NOMO-1 treated with DMSO at 0.1 percent for 48 hours (cell line): Measurements from ENCODE around the gene METTL9.
A peak's percentile ranks its signal among the peaks of the same experiment; 100 is the strongest.
"Not testable (repeated sequence)": the region's sequence is repeated elsewhere in the genome, so short reads cannot be mapped to it uniquely, and the experiment has no call there.

Experiments
- DNase-seq: peaks from one replicate; lab custom pipeline; 2025; ENCODE audit not compliant: unreplicated experiment; lab: John Stamatoyannopoulos, UW

The METTL9 gene

DNA sequence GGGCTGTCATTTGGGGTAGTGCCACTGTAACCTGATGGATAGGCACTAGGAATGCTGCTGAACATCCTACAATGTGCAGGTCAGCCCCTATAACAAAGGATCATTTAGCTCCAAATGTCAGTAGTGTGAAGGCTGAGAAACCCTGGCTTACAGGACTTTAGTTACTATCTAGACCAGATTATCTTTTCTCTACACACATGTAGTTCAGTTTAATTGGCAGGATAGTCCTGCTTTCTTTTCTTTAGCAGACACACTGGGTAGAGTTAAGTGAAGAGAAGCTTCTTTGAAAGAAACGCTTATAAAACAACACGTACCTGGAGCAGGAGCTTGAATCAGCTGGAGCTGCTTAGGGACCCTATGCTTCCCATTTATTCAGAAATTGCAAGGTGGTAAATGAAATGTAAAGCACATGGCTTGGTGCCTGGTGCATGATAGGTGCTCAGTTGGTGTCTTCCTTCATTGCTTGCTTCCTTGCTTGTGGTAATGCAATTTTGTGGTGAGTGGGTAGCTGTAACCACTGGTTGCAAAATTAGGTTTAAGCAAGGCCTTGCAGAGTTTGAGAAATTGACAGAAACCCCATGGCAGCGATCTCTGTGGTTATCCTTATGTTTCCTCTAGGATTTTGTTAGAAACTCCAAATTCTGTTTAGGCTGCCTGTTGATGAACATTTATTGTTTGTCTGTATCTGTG, 9.4 kb downstream of the METTL9 start:
- peak; percentile 95 for DNase-seq

DNA sequence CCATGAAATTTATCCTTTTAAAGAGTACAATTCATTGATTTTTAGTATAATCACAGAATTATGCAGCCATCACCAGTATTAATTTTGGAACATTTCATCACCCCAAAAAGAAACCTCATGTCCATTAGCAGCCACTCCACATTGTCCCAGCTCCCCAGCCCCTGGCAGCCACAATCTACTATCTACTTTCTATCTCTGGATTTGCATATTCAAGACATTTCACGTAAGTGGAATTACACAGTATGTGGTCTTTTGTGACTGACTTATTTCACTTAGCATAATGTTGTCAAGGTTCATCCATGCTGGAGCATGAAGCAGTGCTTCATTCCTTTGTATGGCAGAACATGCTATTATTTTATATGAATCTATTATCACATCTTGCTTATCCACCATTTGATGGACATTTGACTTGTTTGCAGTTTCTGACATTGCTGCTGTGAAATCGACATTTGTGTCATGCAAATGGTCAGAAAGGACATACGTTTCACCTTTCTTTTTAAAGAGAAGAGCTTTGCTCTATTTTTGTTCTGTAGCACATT, 10.7 kb downstream of the METTL9 start:
- DNase-seq = no peak

DNA sequence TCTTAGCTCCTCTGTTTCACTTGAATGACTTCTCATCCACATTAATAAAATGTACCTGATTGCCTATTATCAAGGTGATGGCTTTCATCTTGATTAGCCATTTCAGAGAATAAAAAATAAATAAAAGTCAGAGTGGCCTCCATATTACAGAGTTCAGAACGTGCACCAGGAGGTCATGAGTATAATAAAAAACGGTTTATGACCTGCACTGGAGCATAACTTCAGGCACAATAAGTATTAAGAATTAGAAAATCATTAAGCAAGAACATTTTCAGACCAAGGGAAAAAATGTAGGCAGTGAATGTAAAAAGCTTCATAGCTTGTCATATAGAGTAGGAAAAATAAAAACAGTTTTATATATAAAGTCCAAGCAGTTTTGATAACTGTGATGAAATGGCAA, 11.4 kb downstream of the METTL9 start:
- no peak for DNase-seq

DNA sequence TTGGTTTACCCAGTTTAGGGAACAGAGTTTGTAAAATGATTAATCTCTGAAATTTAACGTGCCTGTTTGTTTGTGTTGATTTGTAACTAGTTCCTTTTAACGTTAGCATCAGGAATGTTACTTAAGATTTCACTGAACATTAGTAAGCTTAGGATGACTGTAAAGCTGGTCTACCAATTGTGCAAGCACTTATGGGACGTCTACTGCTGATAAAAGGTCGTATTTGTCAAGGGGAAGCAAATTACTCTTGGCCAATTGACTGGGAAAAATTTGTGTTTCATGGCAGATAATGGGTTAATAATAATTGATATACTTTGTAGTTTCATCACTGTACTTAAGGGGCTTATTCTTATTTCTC, 11.8 kb downstream of the METTL9 start:
- peak; percentile 60 for DNase-seq

DNA sequence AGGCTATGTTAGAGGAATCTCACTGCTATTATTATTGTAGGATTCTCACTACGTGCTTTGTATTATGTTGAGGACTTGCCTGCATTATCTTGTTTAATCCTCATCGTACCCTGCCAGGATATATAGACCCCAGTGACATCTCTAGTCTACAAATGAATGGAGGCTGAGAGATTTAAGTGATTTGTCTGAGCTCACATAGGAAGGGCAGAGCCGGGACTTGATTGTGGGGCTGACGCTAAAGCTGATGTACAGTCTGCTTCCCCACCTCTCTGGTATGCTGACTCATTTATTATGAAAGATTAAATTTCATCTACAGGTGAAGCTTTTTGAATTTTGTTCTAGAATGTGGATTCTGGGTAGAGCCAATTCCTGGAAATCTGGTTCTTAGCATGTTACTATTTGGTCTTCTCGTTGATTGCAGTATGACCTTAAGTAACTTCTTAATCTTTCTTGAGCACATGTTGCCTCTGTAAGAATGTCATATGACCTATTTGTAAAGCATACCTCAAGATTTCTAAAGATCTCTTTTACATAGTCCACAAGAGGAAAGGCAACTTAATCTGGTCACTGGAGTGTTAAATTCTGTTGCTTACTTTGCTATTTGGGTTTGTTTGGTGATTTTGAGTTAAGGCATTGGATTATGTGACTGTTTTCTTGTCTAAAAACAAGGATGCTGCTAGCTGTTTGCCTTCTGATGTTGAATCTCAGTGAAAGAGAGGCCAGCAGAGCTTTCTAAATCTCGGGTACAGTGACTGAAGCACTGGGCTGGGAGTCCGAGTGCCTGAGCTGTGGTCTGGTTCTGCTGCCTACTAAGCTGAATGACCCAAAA, 12.4 kb downstream of the METTL9 start:
- peak; percentile 62 for DNase-seq

DNA sequence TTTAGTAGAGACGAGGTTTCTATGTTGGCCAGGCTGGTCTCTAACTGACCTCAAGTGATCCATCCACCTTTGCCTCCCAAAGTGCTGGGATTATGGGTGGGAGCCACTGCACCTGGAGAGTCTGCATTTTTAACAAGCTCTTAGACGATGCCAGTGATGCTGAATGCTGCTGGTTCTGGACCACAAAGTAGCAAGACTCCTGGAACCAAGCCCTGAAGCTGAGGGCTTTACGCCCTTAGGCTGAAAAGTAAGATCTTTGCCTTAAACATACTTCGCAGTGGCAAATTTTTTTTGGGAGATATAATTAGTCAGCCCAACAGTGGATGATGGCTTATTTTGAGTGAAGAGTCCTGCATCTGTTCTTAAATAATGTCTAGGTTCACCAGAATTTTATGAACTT, 14.0 kb downstream of the METTL9 start:
- DNase-seq = no peak

DNA sequence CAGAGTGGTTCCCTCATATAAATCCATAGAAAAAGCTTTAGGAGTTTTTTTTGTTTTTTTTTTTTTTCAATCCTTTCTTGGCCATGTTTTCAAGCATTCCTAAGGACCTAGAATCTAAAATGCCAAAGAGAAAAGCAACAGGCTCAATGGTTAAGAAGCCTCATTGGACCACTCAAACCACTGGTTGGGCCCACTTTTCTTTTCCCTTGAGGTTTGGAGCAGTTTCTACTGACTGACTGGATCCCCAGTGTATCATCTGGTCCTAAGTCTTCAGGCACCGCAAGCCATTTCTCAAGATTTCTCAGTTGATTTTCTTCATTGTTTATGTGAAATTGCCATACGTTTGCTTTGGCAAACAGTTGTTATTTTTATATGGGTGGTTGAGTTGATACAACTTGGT, 14.4 kb downstream of the METTL9 start:
- no peak for DNase-seq

DNA sequence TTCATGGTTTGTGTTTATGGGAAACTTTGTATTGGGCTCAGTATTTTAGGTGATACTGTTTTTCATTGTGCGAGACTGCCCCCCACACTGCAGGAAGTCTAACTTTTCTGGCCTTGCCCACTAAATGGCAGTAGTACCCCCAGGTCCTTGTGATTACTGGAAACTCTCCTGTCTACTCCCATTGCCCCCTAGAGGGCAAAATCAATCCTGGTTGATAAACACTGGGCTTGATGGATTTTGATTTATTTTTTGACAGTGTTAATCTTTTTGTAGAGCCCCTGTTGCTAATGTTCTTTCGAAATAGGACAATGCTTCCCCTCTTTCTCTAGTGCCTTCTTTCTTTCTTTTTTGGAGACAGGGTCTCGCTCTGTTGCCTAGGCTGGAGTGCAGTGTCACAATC, 15.5 kb downstream of the METTL9 start:
- DNase-seq = no peak

DNA sequence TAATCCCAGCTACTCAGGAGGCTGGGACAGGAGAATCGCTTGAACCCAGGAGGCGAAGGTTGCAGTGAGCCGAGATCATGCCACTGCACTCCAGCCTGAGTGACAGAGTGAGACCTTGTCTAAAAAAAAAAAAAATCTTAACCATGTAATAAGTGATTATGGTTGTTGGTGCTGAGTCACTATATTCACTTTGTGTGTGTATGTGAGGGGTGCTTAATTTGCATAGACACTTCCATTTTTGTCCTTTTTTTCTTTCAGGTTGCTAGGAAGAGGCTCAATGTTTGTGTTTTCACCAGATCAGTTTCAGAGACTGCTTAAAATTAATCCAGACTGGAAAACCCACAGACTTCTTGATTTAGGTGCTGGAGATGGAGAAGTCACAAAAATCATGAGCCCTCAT, 18.2 kb downstream of the METTL9 start:
- DNase-seq = peak; percentile 60

DNA sequence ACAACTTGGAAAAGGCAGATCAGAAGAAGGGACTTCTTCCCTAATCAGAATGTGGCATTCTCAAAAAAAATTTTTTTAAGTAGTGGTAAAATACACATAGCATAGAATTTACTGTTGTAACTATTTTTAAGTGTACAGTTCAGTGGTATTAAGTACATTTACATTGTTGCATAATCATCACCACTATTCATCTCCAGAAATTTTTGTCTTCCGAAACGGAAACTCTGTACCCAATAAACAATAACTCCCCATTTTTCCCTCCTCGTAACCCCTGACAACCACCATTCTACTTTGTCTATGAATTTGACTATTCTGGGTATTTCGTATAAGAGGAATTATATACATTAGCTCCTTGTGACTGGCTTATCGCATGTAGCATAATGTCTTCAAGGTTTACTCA, 18.9 kb downstream of the METTL9 start:
- no peak for DNase-seq

DNA sequence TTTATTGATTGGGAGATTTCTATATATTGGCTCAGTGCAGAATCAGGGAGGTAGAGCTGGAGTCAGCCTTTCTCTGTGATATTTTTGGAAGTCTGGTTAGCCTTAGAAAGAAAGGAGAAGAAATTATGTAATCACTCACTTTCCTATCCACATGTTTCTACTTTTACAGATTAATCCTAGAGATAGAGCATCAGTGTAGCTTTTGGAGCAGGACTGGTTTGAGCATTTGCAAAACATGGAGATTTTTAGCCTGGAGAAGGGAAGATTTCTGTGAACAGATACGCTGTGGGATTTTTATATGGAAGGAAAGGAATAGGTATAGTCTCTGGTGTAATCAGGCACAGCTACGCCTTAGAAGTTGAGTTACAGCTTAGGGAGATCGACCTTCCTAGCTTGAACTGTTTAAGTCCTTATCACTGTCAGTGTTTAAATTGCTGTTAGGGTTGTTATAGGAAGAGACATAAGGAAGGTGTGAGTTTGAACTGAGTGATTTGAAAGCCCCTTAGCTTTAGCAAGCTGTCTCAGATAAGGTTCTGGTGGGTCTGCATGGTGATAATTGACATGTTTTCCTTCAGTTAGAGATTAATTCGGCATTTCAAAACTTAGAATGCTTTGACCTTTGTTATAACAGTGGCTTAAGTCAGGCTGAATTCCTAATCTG, 20.5 kb downstream of the METTL9 start:
- DNase-seq = no peak

DNA sequence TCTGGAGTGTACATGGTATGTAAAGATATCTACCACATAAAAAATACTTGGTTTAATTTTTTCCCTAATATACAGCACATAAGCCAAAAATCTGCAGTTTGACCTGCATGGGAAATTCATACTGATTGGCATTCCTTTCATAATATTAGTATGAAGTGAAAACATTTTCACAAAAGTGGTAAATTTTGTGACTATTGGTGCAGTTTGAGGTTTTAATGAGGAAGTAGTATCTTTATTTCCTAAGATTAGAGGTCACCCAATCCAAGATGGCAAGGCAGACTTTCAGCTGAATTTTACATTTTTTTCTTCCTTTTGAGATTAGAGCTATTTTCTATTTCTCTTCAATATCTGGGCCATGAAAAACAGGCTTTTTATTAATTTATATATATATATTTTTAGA, 21.2 kb downstream of the METTL9 start:
- peak; percentile 26 for DNase-seq

DNA sequence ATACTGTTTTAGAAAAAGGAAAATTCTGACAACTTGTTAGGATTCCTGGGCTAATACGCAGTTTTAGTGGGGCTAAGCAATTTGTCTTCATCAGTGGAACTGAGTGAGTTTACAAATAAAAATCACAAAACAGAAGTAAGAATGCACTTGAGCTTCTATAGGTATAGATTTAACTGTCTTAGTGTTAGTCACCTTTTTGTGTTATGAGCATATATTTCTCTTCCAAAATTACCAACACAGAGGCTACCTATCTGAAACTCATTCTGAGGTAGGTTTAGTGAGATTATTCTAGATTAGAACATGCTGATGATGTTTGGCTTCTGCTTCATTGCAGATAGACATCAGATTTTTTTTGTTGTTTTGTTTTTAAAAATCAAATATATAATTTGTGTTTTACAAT, 23.2 kb downstream of the METTL9 start:
- DNase-seq = no peak

DNA sequence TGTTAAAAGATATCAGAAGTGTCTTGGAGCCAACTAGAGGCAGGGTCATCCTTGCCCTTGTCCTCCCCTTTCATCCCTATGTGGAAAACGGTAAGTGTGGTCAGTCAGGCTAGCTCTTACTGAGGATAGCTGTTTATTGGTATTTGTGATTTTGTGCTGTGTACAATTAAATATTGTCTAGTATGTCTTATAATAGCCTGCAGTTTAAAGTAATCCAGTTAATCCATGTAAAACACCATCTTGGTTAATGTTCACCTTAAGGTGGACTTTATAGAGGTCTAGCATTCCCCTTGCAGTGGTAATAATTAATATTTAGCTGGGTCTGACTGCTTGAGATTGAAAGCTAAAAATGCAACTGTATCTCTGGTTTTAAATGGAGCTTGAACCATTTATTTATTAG, 25.6 kb downstream of the METTL9 start:
- DNase-seq = no peak

DNA sequence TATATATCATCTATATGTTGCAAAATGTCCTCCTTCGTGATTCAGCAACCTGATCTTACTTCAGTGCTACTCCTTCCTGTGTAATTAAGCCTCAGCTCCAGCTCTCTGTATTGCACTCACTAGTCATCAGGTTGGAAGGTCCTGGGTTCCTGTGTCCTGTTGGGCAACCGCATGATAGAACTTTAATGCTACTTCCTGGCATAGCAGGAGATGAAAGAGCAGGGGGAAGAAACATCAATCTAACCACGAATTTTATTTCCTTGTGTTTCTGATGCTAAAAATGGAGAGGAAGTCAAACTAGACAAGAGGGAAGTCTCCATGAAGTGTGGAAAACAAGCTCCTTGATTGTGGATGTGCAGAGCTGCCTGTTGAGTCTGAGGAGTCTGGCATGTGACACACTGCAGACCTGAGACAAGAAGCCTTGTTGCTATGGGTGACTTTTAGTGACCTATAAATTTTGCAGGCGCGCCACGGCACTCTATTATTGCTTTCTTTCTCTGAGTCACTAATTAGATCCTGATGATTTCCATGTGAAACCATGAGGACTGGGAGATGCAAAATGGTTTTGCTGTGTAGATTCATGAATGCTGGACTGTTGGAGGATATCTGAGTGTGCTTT, 27.4 kb downstream of the METTL9 start:
- peak; percentile 100 for DNase-seq

DNA sequence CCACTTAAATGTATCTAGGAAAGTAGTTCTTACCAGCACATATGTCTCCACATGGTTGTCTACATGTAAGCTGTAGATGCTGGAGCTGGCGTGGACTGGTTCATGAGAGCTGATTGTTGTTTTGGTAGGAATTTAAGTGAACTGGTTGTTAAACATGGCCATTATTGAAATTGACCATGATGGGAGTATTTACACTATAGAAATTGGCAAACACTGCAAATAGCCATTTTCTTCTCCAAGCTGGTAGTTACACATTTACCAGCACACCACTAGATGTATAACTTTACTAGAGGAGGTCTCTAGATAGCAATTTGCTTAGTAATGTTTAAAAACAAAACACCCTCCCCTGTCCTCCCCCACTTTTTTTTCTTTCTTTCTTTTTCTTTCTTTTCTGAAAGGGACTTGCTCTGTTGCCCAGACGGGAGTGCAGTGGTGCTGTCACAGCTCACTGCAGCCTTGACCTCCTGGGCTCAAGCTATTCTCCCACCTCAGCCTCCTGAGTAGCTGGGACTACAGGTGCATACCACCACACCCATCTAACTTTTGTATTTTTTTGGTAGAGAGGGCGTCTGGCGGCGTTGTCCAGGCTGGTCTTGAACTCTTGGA, 28.8 kb downstream of the METTL9 start:
- DNase-seq = no peak

DNA sequence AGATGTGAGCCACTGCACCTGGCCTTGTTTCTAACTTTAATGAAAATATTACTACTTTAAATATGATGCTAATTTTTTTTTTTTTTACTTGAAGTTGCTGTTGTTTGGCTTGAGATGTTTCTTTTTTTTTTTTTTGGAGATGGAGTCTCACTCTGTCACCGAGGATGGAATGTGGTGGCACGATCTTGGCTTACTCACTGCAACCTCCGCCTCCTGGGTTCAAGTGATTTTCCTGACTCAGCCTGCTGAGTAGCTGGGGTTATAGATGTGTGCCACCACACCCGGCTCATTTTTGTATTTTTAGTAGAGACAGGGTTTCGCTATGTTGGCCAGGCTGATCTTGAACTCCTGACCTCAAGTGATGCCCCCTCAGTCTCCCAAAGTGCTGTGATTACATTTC, 29.4 kb downstream of the METTL9 start:
- no peak for DNase-seq

DNA sequence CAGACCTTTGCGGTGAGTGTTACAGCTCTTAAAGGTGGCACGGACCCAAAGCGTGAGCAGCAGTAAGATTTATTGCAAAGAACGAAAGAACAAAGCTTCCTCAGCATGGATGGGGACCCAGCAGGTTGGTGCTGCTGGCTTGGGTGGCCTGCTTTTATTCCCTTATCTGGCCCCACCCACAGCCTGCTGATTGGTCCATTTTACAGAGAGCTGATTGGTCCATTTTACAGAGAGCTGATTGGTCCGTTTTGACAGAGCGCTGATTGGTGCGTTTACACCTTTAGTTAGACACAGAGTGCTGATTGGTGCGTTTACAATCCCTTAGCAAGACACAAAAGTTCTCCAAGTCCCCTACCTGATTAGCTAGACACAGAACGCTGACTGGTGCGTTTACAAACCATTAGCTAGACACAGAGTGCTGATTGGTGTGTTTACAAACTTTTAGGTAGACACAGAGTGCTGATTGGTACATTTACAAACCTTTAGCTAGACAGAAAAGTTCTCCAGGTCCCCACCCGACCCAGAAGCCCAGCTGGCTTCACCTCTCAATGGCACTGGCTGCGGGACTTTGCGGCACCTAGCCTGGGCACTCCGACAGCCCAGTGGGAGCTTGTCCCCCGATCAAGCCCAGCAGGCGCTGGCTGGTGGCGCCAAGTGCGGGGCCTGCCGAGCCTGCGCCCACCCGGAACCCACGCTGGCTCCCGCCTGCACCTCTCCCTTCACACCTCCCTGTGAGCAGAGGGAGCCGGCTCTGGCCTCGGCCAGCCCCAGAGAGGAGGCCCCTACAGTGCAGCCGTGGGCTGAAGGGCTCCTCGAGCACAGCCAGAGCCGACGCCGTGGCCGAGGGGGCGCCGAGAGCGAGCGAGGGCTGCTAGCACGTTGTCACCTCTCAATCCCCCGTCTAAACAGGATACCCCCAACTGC, 30.5 kb downstream of the METTL9 start:
- DNase-seq = not testable (repeated sequence)

DNA sequence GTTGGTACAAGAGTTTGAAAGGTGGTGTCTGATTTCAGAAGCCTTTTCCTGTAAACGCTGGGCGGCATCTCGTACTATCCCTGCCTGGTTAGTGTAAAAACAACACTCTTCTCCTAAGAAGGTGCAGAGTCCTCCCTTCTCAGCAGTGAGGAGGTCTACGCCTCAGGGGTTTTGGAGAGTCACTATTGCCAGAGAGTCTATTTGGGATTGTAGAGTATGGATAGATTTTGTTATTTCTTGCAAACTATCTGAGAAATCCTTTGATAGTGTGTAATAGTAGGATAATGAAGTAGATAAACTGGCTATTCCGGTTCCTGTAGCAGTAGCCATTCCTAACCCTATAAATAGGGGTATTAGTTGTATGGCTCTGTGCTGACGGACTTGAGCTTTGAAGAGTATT, 31.5 kb downstream of the METTL9 start:
- DNase-seq = not testable (repeated sequence)

DNA sequence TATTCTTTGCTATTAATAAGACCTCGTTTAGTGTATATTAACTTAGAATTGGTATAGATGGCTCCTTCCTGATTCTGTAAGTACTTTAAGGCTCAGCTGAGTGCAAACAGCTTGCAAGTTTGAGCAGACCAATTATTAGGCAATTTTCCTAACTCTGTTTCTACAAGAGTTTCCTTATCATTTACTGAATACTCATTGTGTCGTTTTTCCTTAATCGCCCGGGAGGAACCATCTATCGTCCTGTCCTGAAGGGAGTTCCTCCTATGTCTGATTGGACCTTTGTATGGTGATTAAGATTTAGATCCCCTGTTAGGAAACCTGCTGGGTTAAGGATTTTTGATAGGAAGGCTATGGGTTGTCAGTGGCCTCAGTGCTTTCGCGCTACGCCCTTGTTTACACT, 32.0 kb downstream of the METTL9 start:
- peak; percentile 16 for DNase-seq
